OCI-M1 (cell line): ENCODE measurements around the gene ARPC5.
"Not testable (repeated sequence)": the region's sequence is repeated elsewhere in the genome, so short reads cannot be mapped to it uniquely, and the experiment has no call there.

Source experiments
- DNase-seq: peaks from one replicate; lab custom pipeline; 2025; lab: John Stamatoyannopoulos, UW

ARPC5 gene

DNA sequence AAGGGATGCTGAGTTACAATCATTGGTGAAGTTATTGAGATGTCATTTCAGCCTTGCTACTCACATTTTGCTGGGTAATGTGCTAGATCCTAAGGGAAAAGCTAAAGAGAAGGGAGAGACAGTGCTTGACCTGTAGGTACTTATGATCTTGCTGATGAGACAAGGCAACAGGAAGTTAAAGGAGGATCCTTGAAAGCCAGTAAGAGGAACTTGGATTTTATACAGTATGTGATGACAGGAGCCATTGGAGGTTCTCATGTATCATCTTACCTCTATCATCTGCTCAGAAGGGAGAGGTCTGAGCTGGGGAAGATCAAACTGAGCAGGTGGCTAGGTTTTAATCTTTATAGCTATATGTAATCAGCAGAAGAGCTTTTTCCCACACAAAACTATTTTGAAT is 11.2 kb upstream of the ARPC5 start:
- DNase-seq, result peak; percentile 22

DNA sequence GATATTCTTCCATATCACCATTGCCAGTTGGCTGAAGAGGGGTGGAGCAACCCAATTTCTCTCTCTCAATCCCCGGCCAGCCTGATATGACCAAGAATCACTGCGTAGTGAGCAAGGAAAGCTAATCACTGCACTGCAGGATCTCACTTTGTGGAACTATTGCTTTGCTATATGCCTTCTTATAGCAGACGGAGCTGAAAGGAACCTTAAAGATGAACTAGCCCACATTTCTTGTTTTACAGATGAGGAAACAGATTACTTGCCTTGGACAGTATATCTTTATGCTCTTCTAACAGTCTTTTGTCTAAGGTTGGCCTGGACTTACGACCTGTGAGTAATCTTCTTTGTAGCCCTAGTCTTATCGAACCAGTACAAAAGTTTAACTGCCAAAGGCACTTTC is 9.9 kb upstream of the ARPC5 start:
- DNase-seq, result peak; percentile 96

- no peak for DNase-seq
Observed at GRCh38 chr1:183642166-183642565, 6.6 kb upstream of the ARPC5 start.

DNA sequence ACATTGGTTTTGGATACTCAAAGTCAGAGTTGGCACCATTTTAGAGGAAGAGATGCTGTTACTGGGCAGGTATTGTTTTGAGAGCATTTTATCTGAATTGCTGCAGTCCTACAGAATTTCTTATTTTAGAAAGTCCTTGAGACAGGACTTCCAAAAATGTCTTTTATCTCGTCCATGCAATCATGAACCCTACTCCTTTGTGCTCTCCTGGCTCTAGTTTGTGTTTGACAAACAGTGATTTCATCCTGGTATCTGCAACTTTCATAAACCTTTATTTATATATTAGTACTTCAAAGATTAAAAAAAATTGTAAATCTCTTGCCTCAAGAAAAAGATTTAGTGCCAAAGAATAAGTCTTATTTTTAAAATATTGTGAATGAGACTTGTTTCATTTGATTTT is 4.6 kb upstream of the ARPC5 start:
- no peak for DNase-seq

DNA sequence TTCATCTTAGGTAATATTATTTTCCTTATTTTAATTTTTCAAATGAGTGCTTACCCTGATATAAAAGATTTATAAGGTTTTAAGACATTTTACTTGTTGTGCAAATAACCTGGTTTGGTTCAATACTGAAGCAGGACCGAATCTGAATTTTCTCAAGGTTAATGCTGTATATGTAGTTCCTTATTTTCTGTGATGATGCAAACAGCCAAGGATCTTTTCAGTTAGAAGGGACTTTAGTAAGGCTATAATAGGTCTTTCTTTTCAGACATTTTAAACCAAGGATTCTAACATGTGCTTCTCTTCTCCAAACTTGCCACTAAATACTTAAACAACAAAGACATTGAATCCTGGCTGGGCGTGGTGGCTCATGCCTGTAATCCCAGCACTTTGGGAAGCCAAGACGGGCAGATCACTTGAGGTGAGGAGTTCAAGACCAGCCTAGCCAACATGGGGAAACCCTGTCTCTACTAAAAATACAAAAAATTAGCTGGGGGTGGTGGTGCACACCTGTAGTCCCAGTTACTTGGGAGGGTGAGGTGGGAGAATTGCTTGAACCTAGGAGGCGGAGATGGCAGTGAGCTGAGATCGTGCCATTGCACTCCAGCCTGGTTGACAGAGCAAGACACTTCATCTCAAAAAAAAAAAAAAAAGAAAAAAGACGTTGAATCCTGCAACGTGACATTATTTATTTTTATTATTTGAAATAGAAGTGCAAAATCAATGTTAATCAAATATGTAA is 3.2 kb upstream of the ARPC5 start:
- no peak for DNase-seq

DNA sequence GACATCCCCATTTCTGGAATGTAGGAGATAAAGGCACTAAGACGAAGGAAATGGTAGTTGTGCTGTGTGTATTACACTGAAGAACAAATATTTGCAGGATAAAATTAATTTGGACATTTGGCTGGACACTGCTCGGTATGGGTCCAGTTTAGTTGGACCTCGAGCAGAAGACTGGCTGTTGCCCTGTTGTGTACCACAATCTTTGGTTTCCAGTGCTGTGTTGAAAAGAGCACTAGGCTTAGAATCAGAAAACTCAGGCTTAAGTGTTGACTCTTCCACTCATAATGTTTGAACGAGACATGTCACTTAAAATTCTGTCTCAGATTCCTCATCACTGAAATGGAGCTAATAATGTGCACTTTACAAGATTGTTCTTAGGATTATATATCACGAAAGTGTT is 1.2 kb upstream of the ARPC5 start:
- DNase-seq, result no peak

- no peak for DNase-seq
Observed at GRCh38 chr1:183636334-183636682, 725 bp upstream of the ARPC5 start.

- peak; percentile 47 for DNase-seq
Observed at GRCh38 chr1:183635099-183635605, 431 bp downstream of the ARPC5 start.

DNA sequence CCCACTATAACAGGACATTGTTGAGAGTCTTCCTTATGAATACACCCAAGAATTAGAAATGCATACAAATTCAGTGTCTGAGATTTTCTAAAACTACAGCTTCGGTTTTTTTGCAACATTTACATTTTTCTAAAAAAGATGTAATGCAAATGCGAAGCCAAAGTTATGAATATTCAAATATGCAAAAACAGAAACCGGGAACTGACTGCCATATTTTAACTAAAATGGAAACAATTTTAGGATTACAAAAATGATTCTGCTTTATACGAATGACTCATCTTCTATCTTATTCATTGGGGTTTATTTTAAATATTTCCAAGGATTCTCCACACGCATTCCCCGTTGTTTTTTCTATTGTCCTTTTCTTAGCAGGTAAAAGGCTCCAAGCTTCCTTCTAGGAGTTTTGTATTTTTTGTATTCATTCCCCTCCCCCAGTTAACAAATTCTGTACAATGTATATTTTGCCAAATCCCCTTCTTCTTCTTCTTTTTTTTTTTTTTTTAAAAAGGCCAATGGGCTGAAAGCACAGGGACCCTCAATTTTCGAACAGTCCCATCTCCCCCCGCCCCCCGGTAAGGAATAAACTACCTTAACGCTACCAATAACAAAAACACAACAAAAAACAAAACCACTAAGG is 1.0 kb downstream of the ARPC5 start:
- DNase-seq, result peak; percentile 25

- peak; percentile 90 for DNase-seq
Observed at GRCh38 chr1:183633676-183634343, 1.8 kb downstream of the ARPC5 start.

- no peak for DNase-seq
Observed at GRCh38 chr1:183632964-183633363, 2.6 kb downstream of the ARPC5 start.

- no peak for DNase-seq
Observed at GRCh38 chr1:183632114-183632513, 3.5 kb downstream of the ARPC5 start.

DNA sequence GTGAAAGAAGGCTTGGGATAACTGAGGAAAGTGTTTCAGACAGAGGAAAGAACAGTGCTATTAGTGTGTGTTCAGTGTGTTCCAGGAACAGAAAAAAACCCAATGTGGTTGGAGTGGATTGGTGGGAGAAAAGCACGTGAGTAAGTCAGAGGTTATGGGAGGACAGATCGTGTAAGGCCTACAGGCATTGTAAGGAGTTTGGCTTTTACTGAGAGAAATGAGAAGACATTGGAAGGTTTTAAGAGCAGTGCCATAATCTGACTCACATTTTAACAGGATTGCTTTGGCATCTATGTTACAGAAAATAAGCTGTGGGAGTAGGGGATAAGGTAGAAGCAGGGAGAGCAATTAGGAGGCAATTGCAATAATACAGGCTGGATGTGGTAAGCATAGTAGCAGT is 4.8 kb downstream of the ARPC5 start:
- no peak for DNase-seq

DNA sequence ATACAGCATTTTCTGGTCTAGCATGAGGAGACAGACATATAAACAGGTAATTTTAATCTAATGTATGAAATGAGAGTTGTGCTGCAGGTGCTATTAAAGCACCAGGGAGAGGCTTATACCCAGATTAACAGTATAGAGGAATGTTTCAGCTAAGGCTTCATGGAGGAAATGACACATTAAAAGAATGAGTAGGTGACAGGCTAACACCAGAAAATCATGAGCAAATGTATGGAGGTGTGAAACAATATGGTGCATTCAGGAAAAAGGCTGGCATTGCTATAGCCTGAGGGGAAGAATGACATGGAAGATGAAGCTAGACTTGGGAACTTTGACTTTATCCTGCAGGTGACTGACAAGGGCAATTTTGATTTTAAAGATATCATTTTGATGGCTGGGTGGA is 7.0 kb downstream of the ARPC5 start:
- no peak for DNase-seq

DNA sequence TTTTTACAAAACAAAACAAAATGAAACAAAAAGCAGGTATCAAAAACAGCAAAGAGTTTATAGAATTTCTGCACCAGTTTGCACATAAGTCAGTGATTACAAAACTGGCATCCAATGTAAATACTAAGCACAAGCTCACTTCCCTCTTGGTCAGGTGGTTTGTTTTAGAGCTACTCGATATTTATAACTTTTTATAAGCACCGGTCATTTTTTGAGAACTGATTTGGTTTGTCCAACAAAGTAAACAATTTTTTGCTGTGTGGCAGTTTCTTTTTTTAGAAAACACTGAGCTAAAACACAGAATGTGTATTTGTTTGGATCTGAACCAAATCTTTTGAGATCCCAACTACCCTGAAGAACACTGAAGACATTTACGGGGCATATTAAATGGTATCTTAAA is 9.3 kb downstream of the ARPC5 start:
- not testable (repeated sequence) for DNase-seq

- peak; percentile 80 for DNase-seq
Observed at GRCh38 chr1:183622884-183623785, 12.4 kb downstream of the ARPC5 start.

GRCh38 chr1:183622013-183622412 is 13.6 kb downstream of the ARPC5 start:
- peak; percentile 46 for DNase-seq

- no peak for DNase-seq
Observed at GRCh38 chr1:183620311-183620710, 15.3 kb downstream of the ARPC5 start.

DNA sequence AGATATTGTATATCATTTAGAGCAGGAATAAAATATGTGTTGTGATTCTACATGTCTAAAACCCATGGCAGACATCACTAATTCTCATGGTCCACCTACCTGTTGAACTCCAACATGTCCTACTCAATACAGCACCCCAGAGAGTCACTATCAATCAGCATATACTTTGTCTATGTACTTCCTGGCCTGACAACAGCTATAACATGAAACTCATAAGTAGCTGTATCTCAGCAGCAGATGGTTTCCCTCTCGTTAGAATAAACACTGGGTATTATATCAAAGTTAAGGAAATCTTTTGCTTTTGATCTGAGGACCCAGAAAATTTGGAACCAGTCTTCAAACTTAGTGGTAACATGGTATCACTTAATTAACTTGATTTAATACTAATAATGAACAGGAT is 15.8 kb downstream of the ARPC5 start:
- no peak for DNase-seq

- DNase-seq, result not testable (repeated sequence)
Observed at GRCh38 chr1:183618202-183618601, 17.4 kb downstream of the ARPC5 start.

- DNase-seq, result not testable (repeated sequence)
Observed at GRCh38 chr1:183612975-183613374, 22.6 kb downstream of the ARPC5 start.

- DNase-seq, result no peak
Observed at GRCh38 chr1:183612407-183612806, 23.2 kb downstream of the ARPC5 start.
